Stimulated activated naive CD8-positive, alpha-beta T cell treated with anti-CD3 and anti-CD28 coated beads, Interleukin-15, Interleukin-2, amounts not matched to agents 100 ng/mL and 50 ng/mL, for 24 hours (primary cell): ENCODE results near the gene TMSB10.
A peak's percentile ranks its signal among the peaks of the same experiment; 100 is the strongest.

Source experiments
- H3K27ac Mint-ChIP-seq: one replicate; pipeline ENCODE4 v1.8.0; 2021; ENCODE audit warnings: mild to moderate bottlenecking, mixed read lengths
- H3K27me3 Mint-ChIP-seq: one replicate; pipeline ENCODE4 v1.8.0; 2021; ENCODE audit warnings: mixed read lengths
- H3K36me3 Mint-ChIP-seq: one replicate; pipeline ENCODE4 v1.8.0; 2021; ENCODE audit warnings: low read depth, mixed read lengths
- H3K4me1 Mint-ChIP-seq: one replicate; pipeline ENCODE4 v1.8.0; 2021; ENCODE audit warnings: low read depth, mixed read lengths
- H3K4me3 Mint-ChIP-seq: one replicate; pipeline ENCODE4 v1.8.0; 2021; ENCODE audit warnings: mild to moderate bottlenecking, mixed read lengths
- H3K9me3 Mint-ChIP-seq: one replicate; pipeline ENCODE4 v1.8.0; 2021; ENCODE audit warnings: mixed read lengths

Gene TMSB10

DNA sequence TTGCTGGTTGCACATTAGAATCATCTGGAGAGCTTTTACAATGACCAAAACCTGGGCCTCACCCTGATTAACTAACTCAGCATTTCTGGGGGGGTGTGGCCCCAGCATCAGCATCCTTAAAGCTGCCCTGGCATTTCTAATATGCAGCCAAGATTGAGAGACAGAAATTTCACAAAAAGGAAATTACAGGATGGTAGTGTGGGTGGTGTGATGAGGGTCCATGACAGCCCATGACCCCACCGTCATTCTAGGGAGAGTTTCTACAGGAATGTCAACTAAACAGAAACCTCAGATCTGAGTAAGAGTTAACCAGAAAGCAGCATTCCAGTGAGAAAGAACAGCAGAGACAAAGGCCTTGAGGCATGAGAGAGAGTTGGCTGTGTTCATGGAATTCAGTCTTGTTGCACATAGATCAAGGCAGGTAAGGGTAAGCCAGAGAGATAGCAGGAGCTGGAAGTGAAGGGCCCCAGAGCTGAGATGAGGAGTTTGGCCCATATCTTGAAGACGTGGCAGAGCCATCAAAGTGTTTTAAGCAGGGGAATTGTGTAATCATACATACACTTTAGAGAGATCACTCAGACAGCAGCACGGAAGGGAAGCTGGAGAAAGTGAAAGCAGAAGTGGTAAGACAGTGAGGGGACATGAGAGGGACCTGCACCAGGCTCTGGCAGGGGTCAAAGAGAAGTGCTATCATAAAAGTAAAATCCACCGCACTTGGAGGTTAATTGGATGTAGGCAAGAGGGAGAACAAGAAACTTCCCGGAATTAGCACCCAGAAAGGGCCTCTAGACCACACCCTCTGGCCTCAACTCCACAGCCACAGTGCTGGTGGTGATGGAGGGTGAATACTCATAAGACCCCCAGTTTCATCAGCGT is 16.8 kb upstream of the TMSB10 start:
- Mint-ChIP-seq H3K36me3 (no peaks in the 10 kb centered on the region), H3K27me3 (no peaks in the 10 kb centered on the region), H3K4me3 (peak overlapping the region; percentile 80), H3K4me1 (peaks cover 43% of the 10 kb centered on the region), H3K27ac (peak overlapping the region; percentile 96), H3K9me3 (no peaks in the 10 kb centered on the region)

DNA sequence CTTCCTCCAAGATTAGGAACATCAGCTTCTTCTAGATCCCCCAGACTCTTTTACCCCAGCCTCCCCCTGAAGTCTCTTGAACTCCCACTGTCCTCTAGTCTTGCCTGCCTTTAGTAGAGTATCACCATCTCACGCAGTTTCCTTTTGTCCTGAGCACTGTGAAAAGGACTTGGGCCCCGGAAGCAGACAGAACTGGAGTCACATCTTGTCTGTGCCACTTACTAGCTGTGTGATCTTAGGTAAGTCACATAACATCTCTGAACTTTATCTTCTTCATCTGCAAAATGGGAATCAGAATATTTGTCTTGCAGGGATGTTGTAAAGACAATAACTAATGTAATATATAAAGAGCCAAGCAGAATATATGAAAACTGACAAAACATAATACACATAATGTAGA is 16.1 kb upstream of the TMSB10 start:
- H3K4me3 Mint-ChIP-seq: peak overlapping the region; percentile 80
- H3K36me3 Mint-ChIP-seq: no peaks in the 10 kb centered on the region
- peaks cover 49% of the 10 kb centered on the region for H3K4me1 Mint-ChIP-seq
- no peaks in the 10 kb centered on the region for H3K27me3 Mint-ChIP-seq
- H3K27ac Mint-ChIP-seq: peak overlapping the region; percentile 96
- H3K9me3 Mint-ChIP-seq: no peaks in the 10 kb centered on the region

GRCh38 chr2:84891355-84892010 is 14.0 kb upstream of the TMSB10 start:
- Mint-ChIP-seq H3K36me3 (no peaks in the 10 kb centered on the region), H3K9me3 (no peaks in the 10 kb centered on the region), H3K4me1 (peaks cover 65% of the 10 kb centered on the region), H3K27me3 (no peaks in the 10 kb centered on the region), H3K27ac (no peak overlapping the region), H3K4me3 (no peak overlapping the region)

GRCh38 chr2:84894131-84894586 is 11.3 kb upstream of the TMSB10 start:
- peak overlapping the region; percentile 74 for H3K27ac Mint-ChIP-seq
- H3K4me1 Mint-ChIP-seq: peaks cover 64% of the 10 kb centered on the region
- peak overlapping the region; percentile 68 for H3K4me3 Mint-ChIP-seq
- no peaks in the 10 kb centered on the region for H3K27me3 Mint-ChIP-seq
- H3K36me3 Mint-ChIP-seq: no peaks in the 10 kb centered on the region
- H3K9me3 Mint-ChIP-seq: no peaks in the 10 kb centered on the region

GRCh38 chr2:84894758-84895520 is 10.5 kb upstream of the TMSB10 start:
- Mint-ChIP-seq H3K4me3 (peak overlapping the region; percentile 68), H3K4me1 (peaks cover 64% of the 10 kb centered on the region), H3K9me3 (no peaks in the 10 kb centered on the region), H3K27ac (peak overlapping the region; percentile 74), H3K27me3 (no peaks in the 10 kb centered on the region), H3K36me3 (no peaks in the 10 kb centered on the region)

GRCh38 chr2:84896567-84896966 is 8.9 kb upstream of the TMSB10 start:
- Mint-ChIP-seq H3K27ac (peak overlapping the region; percentile 3), H3K4me1 (peaks cover 73% of the 10 kb centered on the region), H3K4me3 (no peak overlapping the region), H3K9me3 (no peaks in the 10 kb centered on the region), H3K36me3 (no peaks in the 10 kb centered on the region), H3K27me3 (no peaks in the 10 kb centered on the region)

DNA sequence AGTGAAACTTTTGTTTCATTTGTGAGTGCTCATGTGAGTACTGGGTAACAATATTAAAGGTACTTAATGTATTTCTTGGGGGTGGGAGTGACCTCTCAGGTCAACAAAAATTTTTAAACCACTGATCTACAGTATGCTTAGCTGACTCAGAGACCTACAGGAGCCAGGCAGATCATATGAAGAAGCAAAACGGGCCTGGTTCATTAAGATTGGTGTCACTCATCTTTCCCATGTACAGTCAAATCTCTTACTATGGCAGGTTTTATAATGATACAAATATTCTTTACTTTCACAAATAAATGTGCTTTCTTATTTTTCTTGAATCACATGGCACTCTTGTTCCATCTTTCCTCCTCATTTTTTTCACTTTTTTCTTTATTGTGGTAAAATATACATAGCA is 7.7 kb upstream of the TMSB10 start:
- H3K4me1 Mint-ChIP-seq: peaks cover 83% of the 10 kb centered on the region

GRCh38 chr2:84899304-84900204 is 5.9 kb upstream of the TMSB10 start:
- Mint-ChIP-seq H3K27ac (no peak overlapping the region), H3K4me3 (no peak overlapping the region), H3K36me3 (no peaks in the 10 kb centered on the region), H3K9me3 (no peaks in the 10 kb centered on the region), H3K27me3 (no peaks in the 10 kb centered on the region), H3K4me1 (peaks cover 89% of the 10 kb centered on the region)

More for the DNA sequence above, 7.7 kb upstream of the TMSB10 start:
- no peaks in the 10 kb centered on the region for H3K27me3 Mint-ChIP-seq
- peak overlapping the region; percentile 92 for H3K27ac Mint-ChIP-seq
- H3K4me3 Mint-ChIP-seq: no peak overlapping the region
- no peaks in the 10 kb centered on the region for H3K9me3 Mint-ChIP-seq
- H3K36me3 Mint-ChIP-seq: no peaks in the 10 kb centered on the region

DNA sequence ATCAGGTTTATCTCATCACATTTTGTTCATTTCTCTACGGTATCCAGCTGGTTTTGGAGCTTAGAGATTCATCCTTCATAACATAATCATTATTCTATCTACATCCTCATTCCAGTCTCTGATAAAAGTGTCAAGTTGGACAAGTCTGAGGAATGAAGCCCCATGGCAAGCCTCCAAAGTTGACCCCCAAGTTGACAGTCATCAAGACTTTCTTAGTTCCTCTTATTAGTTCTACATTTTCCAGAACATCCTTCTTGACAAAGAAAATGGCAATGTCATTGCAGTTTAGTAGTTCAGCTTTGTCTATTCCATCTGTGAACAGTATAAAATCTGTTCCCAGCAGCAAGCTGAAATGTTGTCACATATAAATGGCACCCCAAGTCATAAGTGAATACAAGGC is 4.5 kb upstream of the TMSB10 start:
- Mint-ChIP-seq H3K27ac (no peak overlapping the region), H3K4me1 (peaks cover 83% of the 10 kb centered on the region), H3K4me3 (no peak overlapping the region), H3K9me3 (no peaks in the 10 kb centered on the region), H3K27me3 (no peaks in the 10 kb centered on the region), H3K36me3 (peaks cover under 1% of the 10 kb centered on the region)

DNA sequence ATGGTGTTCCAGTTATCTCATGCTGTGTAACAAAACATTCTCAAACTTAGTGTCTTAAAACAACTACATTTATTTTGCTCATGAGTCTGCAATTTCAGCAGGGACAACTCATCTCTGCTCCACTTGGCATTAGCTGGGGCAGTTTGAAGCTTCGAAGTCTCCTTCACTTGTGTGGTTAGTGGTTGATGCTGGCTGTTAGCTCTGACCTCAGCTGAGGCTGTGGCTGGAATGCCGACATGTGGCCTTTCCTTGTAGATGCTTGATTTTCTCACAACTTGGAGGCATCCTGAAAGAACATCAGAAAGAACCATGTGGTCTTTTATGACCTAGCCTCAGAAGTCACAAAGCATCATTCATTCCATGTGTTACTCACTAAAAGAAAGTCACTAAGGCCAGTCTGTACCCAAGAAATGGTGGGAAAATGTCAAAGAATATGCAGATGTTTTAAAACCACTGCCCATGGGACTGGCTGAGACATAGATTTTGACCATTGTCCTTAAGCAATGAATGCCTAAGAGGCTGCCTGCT is 3.8 kb upstream of the TMSB10 start:
- Mint-ChIP-seq H3K36me3 (peaks cover 7% of the 10 kb centered on the region), H3K27ac (peak overlapping the region; percentile 74), H3K4me3 (no peak overlapping the region), H3K4me1 (peaks cover 79% of the 10 kb centered on the region), H3K27me3 (no peaks in the 10 kb centered on the region), H3K9me3 (no peaks in the 10 kb centered on the region)

- peaks cover 16% of the 10 kb centered on the region for H3K36me3 Mint-ChIP-seq
- peaks cover 80% of the 10 kb centered on the region for H3K4me1 Mint-ChIP-seq
- H3K9me3 Mint-ChIP-seq: no peaks in the 10 kb centered on the region
- H3K27me3 Mint-ChIP-seq: no peaks in the 10 kb centered on the region
- no peak overlapping the region for H3K27ac Mint-ChIP-seq
- no peak overlapping the region for H3K4me3 Mint-ChIP-seq
Measured at GRCh38 chr2:84902526-84902925, 2.9 kb upstream of the TMSB10 start.

GRCh38 chr2:84904151-84904550 is 1.3 kb upstream of the TMSB10 start:
- H3K27ac Mint-ChIP-seq: peak overlapping the region; percentile 80
- peaks cover 31% of the 10 kb centered on the region for H3K36me3 Mint-ChIP-seq
- H3K9me3 Mint-ChIP-seq: peaks cover under 1% of the 10 kb centered on the region
- peaks cover 79% of the 10 kb centered on the region for H3K4me1 Mint-ChIP-seq
- peak overlapping the region; percentile 74 for H3K4me3 Mint-ChIP-seq
- H3K27me3 Mint-ChIP-seq: no peaks in the 10 kb centered on the region

DNA sequence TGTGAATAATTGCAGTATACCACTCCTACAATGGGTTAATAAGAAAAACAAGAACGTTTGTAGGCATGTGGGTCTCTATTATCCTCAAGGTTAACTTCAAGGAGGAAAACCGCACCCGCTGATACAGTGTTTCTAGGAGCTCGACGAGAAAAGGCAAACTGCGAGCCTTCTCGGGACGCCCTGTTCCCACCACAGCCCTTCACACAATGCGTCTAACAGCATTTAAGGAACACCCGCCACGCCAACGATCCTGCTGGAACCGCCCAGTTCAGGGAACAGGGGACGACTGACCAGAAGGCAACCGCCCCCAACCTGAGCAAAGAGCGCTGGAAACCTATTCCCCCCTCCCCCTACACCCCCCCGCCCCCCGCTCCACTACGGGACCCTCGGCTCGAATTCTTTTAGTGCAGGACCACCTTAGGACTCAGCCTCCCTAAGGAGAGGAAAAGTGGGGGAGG is 710 bp upstream of the TMSB10 start:
- Mint-ChIP-seq H3K4me3 (peak overlapping the region; percentile 74), H3K36me3 (peaks cover 37% of the 10 kb centered on the region), H3K4me1 (peaks cover 79% of the 10 kb centered on the region), H3K9me3 (peaks cover 7% of the 10 kb centered on the region), H3K27ac (peak overlapping the region; percentile 80), H3K27me3 (no peaks in the 10 kb centered on the region)
